ENCODE results near the gene DELE1. TPM values are rescaled to one million over a fixed set of nuclear protein-coding genes. Genes with fewer than 3 reads are reported as not detected.

Gene DELE1
- total and polyA plus RNA-seq, 2 donors (not counting 1 experiment from before 2014, with no cell fraction given) = 38.6 to 40.5 TPM

GRCh38 chr5:141931694-141932093, 8.0 kb downstream of the DELE1 start:
- Histone ChIP-seq H3K4me3 (replicated peaks in 1 of 4; ENCODE audit: control extremely low read depth in 1 of 4, insufficient read depth in 1 of 4, low read depth in 3 of 4, low read length in 4 of 4) (no peak overlapping the region), H3K79me2 (ENCODE audit: control insufficient read depth, insufficient read depth, low read length) (no peaks in the 10 kb centered on the region), H3K27me3 (ENCODE audit: control insufficient read depth, insufficient read depth, low read length) (no peaks in the 10 kb centered on the region), H3K27ac (ENCODE audit: insufficient read depth, low read length) (no peak overlapping the region), H4K20me1 (ENCODE audit: control insufficient read depth, extremely low read depth, insufficient read depth, low read length) (no peaks in the 10 kb centered on the region), H3K36me3 (ENCODE audit: control insufficient read depth, insufficient read depth, low read length) (peaks cover 37% of the 10 kb centered on the region), H3K9ac (ENCODE audit: insufficient read depth, low read length) (no peak overlapping the region), H3K9me3 (ENCODE audit: control insufficient read depth, insufficient read depth, low read depth, low read length) (no peaks in the 10 kb centered on the region), H3K4me2 (ENCODE audit: extremely low read depth, insufficient read depth, low read length) (no peak overlapping the region), H3K4me1 (ENCODE audit: control insufficient read depth, extremely low read depth, insufficient read depth, low read length) (no peaks in the 10 kb centered on the region), H2AFZ (ENCODE audit: low read length) (no peak overlapping the region)
- TF ChIP-seq EZH2 (IDR thresholded peaks at IDR 0.05; ENCODE audit: low read length, missing control alignments) (no peak), CTCF (conservative IDR thresholded peaks at IDR 0.05 in 1 of 2, IDR thresholded peaks at IDR 0.05 in 1 of 2; ENCODE audit: low read depth in 1 of 2, low read length in 2 of 2) (no peak)
- DNase-seq (ENCODE audit: low read depth in 2 of 2) = no peak

GRCh38 chr5:141933151-141933550, 9.5 kb downstream of the DELE1 start:
- no peak overlapping the region for H3K4me3 ChIP-seq (replicated peaks in 1 of 4; ENCODE audit: control extremely low read depth in 1 of 4, insufficient read depth in 1 of 4, low read depth in 3 of 4, low read length in 4 of 4)
- no peaks in the 10 kb centered on the region for H3K4me1 ChIP-seq (ENCODE audit: control insufficient read depth, extremely low read depth, insufficient read depth, low read length)
- H3K9me3 ChIP-seq (ENCODE audit: control insufficient read depth, insufficient read depth, low read depth, low read length) = no peaks in the 10 kb centered on the region
- H2AFZ ChIP-seq (ENCODE audit: low read length) = no peak overlapping the region
- no peaks in the 10 kb centered on the region for H3K79me2 ChIP-seq (ENCODE audit: control insufficient read depth, insufficient read depth, low read length)
- no peak overlapping the region for H3K4me2 ChIP-seq (ENCODE audit: extremely low read depth, insufficient read depth, low read length)
- no peak for DNase-seq (ENCODE audit: low read depth in 2 of 2)
- H3K36me3 ChIP-seq (ENCODE audit: control insufficient read depth, insufficient read depth, low read length) = peaks cover 36% of the 10 kb centered on the region
- H3K27me3 ChIP-seq (ENCODE audit: control insufficient read depth, insufficient read depth, low read length) = no peaks in the 10 kb centered on the region
- no peak overlapping the region for H3K27ac ChIP-seq (ENCODE audit: insufficient read depth, low read length)
- H3K9ac ChIP-seq (ENCODE audit: insufficient read depth, low read length) = no peak overlapping the region
- H4K20me1 ChIP-seq (ENCODE audit: control insufficient read depth, extremely low read depth, insufficient read depth, low read length) = no peaks in the 10 kb centered on the region
- TF ChIP-seq EZH2 (IDR thresholded peaks at IDR 0.05; ENCODE audit: low read length, missing control alignments) (no peak), CTCF (conservative IDR thresholded peaks at IDR 0.05 in 1 of 2, IDR thresholded peaks at IDR 0.05 in 1 of 2; ENCODE audit: low read depth in 1 of 2, low read length in 2 of 2) (no peak)

GRCh38 chr5:141934099-141934844, 10.6 kb downstream of the DELE1 start:
- TF ChIP-seq EZH2 (IDR thresholded peaks at IDR 0.05; ENCODE audit: low read length, missing control alignments) = no peak
- no peak for TF ChIP-seq CTCF (conservative IDR thresholded peaks at IDR 0.05 in 1 of 2, IDR thresholded peaks at IDR 0.05 in 1 of 2; ENCODE audit: low read depth in 1 of 2, low read length in 2 of 2)

More at GRCh38 chr5:141934099-141934844, 10.6 kb downstream of the DELE1 start:
- H3K36me3 ChIP-seq (ENCODE audit: control insufficient read depth, insufficient read depth, low read length) = peaks cover 37% of the 10 kb centered on the region
- peak in 1 of 2 donors; percentile 72 for DNase-seq (ENCODE audit: low read depth in 2 of 2)
- no peak overlapping the region for H3K9ac ChIP-seq (ENCODE audit: insufficient read depth, low read length)
- no peak overlapping the region for H3K4me3 ChIP-seq (replicated peaks in 1 of 4; ENCODE audit: control extremely low read depth in 1 of 4, insufficient read depth in 1 of 4, low read depth in 3 of 4, low read length in 4 of 4)
- no peak overlapping the region for H2AFZ ChIP-seq (ENCODE audit: low read length)
- no peaks in the 10 kb centered on the region for H3K27me3 ChIP-seq (ENCODE audit: control insufficient read depth, insufficient read depth, low read length)
- no peak overlapping the region for H3K4me2 ChIP-seq (ENCODE audit: extremely low read depth, insufficient read depth, low read length)
- H4K20me1 ChIP-seq (ENCODE audit: control insufficient read depth, extremely low read depth, insufficient read depth, low read length) = no peaks in the 10 kb centered on the region
- no peak overlapping the region for H3K27ac ChIP-seq (ENCODE audit: insufficient read depth, low read length)
- H3K79me2 ChIP-seq (ENCODE audit: control insufficient read depth, insufficient read depth, low read length) = no peaks in the 10 kb centered on the region
- no peaks in the 10 kb centered on the region for H3K9me3 ChIP-seq (ENCODE audit: control insufficient read depth, insufficient read depth, low read depth, low read length)
- H3K4me1 ChIP-seq (ENCODE audit: control insufficient read depth, extremely low read depth, insufficient read depth, low read length) = no peaks in the 10 kb centered on the region

Data from fibroblast of lung (primary cell).